DND-41 (cell line): ENCODE results near the gene TRIM39.

Experiments used
- EZH2 ChIP-seq: IDR thresholded peaks from 3 replicates; pipeline ENCODE4 v1.6.1; 2012; ENCODE audit warnings: borderline replicate concordance, low read depth, mild to moderate bottlenecking, moderate library complexity, low read length, inconsistent platforms; ENCODE audit not compliant: severe bottlenecking
- TF ChIP-seq, protein P1 (sequence below): IDR thresholded peaks from 2 replicates; pipeline ENCODE4 v1.5.1; 2012; ENCODE audit warnings: borderline replicate concordance, low read length, moderate library complexity, mild to moderate bottlenecking; ENCODE audit not compliant: poor library complexity, severe bottlenecking; ENCODE audit errors: extremely low read depth

- TF ChIP-seq, protein P1, sequence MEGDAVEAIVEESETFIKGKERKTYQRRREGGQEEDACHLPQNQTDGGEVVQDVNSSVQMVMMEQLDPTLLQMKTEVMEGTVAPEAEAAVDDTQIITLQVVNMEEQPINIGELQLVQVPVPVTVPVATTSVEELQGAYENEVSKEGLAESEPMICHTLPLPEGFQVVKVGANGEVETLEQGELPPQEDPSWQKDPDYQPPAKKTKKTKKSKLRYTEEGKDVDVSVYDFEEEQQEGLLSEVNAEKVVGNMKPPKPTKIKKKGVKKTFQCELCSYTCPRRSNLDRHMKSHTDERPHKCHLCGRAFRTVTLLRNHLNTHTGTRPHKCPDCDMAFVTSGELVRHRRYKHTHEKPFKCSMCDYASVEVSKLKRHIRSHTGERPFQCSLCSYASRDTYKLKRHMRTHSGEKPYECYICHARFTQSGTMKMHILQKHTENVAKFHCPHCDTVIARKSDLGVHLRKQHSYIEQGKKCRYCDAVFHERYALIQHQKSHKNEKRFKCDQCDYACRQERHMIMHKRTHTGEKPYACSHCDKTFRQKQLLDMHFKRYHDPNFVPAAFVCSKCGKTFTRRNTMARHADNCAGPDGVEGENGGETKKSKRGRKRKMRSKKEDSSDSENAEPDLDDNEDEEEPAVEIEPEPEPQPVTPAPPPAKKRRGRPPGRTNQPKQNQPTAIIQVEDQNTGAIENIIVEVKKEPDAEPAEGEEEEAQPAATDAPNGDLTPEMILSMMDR = no peak
- TF ChIP-seq EZH2 = no peak
Measured at GRCh38 chr6:30304002-30304401, 22.7 kb upstream of the TRIM39 start.
